ENCODE measurements around the gene C10orf90.

The C10orf90 gene

GRCh38 chr10:126459032-126459831, 211.3 kb downstream of the C10orf90 start:
- Histone ChIP-seq H3K9me3 (no peaks in the 10 kb centered on the region), H3K4me3 (ENCODE audit: low read depth in 1 of 2, low read length in 1 of 2) (no peak overlapping the region), H3K27me3 (no peaks in the 10 kb centered on the region), H3K36me3 (no peaks in the 10 kb centered on the region), H3K27ac (no peak overlapping the region), H3K4me1 (ENCODE audit: control insufficient read depth in 1 of 2, insufficient read depth in 1 of 2, low read depth in 1 of 2, low read length in 1 of 2) (no peaks in the 10 kb centered on the region)
- no peak for TF ChIP-seq CTCF (IDR thresholded peaks at IDR 0.05)

GRCh38 chr10:126458466-126458865, 212.0 kb downstream of the C10orf90 start:
- H3K27me3 ChIP-seq: no peaks in the 10 kb centered on the region
- H3K4me1 ChIP-seq (ENCODE audit: control insufficient read depth in 1 of 2, insufficient read depth in 1 of 2, low read depth in 1 of 2, low read length in 1 of 2): no peaks in the 10 kb centered on the region
- no peaks in the 10 kb centered on the region for H3K9me3 ChIP-seq
- no peak overlapping the region for H3K27ac ChIP-seq
- no peaks in the 10 kb centered on the region for H3K36me3 ChIP-seq
- TF ChIP-seq CTCF (IDR thresholded peaks at IDR 0.05): no peak
- H3K4me3 ChIP-seq (ENCODE audit: low read depth in 1 of 2, low read length in 1 of 2): no peak overlapping the region

- no peaks in the 10 kb centered on the region for H3K36me3 ChIP-seq
- no peak overlapping the region for H3K27ac ChIP-seq
- no peak for TF ChIP-seq CTCF (IDR thresholded peaks at IDR 0.05)
- no peaks in the 10 kb centered on the region for H3K4me1 ChIP-seq (ENCODE audit: control insufficient read depth in 1 of 2, insufficient read depth in 1 of 2, low read depth in 1 of 2, low read length in 1 of 2)
- H3K27me3 ChIP-seq: no peaks in the 10 kb centered on the region
- H3K4me3 ChIP-seq (ENCODE audit: low read depth in 1 of 2, low read length in 1 of 2): no peak overlapping the region
- H3K9me3 ChIP-seq: no peaks in the 10 kb centered on the region
These were observed 213.9 kb downstream of the C10orf90 start for GRCh38 chr10:126456632-126457031.

- no peak for TF ChIP-seq CTCF (IDR thresholded peaks at IDR 0.05)
- Histone ChIP-seq H3K4me1 (ENCODE audit: control insufficient read depth in 1 of 2, insufficient read depth in 1 of 2, low read depth in 1 of 2, low read length in 1 of 2) (no peaks in the 10 kb centered on the region), H3K4me3 (ENCODE audit: low read depth in 1 of 2, low read length in 1 of 2) (no peak overlapping the region)
These were observed 214.6 kb downstream of the C10orf90 start for GRCh38 chr10:126455766-126456405.

GRCh38 chr10:126455036-126455765, 215.3 kb downstream of the C10orf90 start:
- Histone ChIP-seq H3K27me3 (no peaks in the 10 kb centered on the region), H3K4me1 (ENCODE audit: control insufficient read depth in 1 of 2, insufficient read depth in 1 of 2, low read depth in 1 of 2, low read length in 1 of 2) (no peaks in the 10 kb centered on the region), H3K4me3 (ENCODE audit: low read depth in 1 of 2, low read length in 1 of 2) (no peak overlapping the region), H3K9me3 (no peaks in the 10 kb centered on the region), H3K36me3 (no peaks in the 10 kb centered on the region), H3K27ac (no peak overlapping the region)
- TF ChIP-seq CTCF (IDR thresholded peaks at IDR 0.05): no peak

More at GRCh38 chr10:126455766-126456405, 214.6 kb downstream of the C10orf90 start:
- H3K27me3 ChIP-seq: no peaks in the 10 kb centered on the region
- no peaks in the 10 kb centered on the region for H3K36me3 ChIP-seq
- no peak overlapping the region for H3K27ac ChIP-seq
- no peaks in the 10 kb centered on the region for H3K9me3 ChIP-seq

Measured in neutrophil (primary cell).